HG02938 (cell line): ENCODE data around the gene PCNX1.

Source experiments
- ATAC-seq: cut with Tn5 transposase; IDR thresholded peaks from one replicate; pipeline ENCODE4 v1.9.1; 2021; ENCODE audit warnings: mild to moderate bottlenecking, moderate library complexity; ENCODE audit not compliant: unreplicated experiment

Gene PCNX1

GRCh38 chr14:70888681-70889175, 18.5 kb upstream of the PCNX1 start:
- ATAC-seq, result no peak

DNA sequence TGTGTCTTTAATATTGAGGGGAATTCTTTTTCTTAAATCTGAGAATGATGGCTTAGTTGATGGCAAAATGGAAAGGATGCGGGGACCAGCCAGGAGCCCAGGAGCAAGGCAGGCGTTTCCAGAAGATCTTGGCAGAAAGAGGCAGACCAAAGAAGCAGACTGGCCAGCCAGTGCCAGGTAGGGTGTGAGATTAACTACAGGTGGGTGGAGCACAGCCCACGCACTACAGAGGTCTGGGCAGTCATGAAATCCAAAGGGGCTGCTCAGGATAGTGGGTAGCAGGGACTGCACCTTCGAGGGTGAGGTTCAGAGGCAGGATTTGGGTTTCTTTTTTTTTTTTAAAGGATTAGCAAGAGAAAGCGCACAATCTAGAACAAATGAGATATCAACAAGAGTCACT, 17.7 kb upstream of the PCNX1 start:
- no peak for ATAC-seq

DNA sequence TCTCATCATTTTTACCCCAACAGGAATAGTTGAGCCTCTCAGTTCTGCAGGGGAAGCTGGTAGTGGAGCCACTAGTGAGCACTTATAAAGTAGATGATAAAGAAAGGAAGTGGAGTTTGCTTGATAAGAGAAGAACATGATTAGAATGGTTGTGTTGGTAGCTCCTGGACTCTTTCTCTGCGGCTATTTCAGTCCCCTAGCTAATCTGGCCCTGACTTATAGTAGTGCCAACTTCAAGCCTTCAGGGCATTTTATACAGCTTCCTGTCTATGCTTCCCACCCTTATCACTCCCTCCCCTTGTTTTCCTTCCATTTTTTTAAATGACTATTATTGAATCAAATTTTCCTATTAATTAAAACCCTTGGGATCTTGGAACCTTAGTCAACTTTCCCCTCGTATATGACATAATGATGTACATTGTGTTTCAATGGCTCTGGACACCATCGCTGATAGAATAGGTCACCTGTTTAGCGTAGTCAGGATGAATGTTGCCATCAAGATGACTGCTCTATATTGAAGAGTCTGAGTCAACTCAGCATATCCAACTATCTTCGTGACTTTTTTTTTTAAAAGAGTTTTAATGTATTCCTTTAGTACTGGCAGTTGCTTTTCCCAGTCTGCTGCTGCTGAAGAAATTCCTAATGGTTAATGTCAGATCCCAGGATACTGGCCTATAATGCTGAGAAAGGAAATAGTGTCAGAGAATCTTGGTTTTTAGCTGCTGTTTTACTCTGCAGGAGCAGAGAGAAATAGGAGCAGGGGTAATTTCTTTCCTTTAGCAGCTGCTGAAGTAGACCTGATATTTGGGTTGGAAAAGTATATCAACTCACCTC, 16.2 kb upstream of the PCNX1 start:
- ATAC-seq, result no peak

DNA sequence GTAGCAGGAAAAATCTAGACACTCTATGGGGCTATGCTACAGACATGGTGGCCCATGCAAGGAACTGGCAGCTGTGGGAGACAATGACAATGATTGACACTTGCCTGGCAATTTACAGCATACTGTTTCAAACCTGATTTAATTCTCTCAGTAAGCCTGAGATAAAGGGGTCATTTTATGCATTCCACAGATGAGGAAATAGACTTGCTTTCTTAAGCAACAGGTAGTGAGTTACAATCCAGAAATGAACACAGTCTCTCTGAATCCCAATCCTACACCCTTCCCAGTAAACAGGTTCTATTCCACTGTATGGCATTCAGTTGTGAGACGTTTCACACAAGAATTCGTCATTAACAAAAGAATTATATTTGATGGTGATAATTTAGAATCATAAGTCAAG, 15.5 kb upstream of the PCNX1 start:
- no peak for ATAC-seq

- ATAC-seq, result no peak
Measured at GRCh38 chr14:70893062-70893845, 14.0 kb upstream of the PCNX1 start.

- no peak for ATAC-seq
Measured at GRCh38 chr14:70893858-70894291, 13.4 kb upstream of the PCNX1 start.

GRCh38 chr14:70894868-70895267, 12.4 kb upstream of the PCNX1 start:
- ATAC-seq, result no peak

DNA sequence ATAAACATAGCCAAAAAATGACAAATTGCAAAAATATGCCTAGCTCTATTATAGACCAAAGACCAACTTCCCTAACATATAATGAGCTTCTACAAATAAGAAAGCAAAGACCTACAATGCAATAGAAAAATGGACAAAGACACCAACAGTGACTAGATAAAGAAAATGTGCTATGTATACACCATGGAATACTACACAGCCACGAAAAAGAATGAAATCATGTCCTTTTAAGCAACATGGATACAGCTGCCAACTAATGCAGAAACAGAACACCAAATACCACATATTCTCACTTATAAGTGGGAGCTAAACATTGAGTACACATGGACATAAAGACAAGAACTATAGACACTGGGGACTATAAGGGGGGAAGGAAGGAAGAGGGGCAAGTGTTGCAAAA, 10.9 kb upstream of the PCNX1 start:
- no peak for ATAC-seq

DNA sequence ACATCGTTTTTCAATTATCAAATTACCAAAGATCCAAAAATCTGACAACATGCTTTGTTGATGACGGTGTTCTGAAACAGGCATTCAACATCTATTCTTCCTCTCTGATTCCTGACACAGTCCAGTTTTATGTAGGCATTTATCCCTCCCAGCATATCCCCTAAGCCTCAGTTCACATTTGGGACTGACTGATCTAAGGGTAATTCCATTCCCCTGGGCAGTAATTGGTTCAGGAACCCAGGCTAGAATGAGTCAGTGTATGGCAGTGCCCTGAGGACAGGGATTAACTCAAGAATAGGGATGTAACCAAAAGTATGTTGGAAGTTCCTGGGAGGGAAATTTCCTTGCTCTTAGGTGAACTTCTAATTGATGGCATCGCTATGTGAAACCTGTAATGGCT, 10.3 kb upstream of the PCNX1 start:
- no peak for ATAC-seq

DNA sequence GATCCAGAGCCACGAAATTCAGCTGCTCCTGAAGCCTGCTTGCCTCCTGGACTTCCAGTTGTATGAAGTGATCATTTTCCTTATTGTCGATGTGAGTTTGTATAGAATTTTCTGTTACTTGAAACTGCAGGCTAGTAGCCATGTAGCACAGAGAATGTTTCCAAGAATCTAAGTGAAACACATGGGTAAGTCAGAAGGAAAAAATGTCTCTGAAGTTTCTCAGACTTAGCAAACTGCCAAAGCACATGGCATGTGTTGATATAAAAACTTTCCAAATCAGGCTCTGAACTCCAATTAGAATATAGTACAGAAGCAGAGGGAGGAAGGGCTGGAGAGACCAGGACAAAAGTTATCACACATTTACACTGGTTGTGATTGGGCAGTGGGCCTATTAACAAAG, 9.8 kb upstream of the PCNX1 start:
- ATAC-seq, result no peak

DNA sequence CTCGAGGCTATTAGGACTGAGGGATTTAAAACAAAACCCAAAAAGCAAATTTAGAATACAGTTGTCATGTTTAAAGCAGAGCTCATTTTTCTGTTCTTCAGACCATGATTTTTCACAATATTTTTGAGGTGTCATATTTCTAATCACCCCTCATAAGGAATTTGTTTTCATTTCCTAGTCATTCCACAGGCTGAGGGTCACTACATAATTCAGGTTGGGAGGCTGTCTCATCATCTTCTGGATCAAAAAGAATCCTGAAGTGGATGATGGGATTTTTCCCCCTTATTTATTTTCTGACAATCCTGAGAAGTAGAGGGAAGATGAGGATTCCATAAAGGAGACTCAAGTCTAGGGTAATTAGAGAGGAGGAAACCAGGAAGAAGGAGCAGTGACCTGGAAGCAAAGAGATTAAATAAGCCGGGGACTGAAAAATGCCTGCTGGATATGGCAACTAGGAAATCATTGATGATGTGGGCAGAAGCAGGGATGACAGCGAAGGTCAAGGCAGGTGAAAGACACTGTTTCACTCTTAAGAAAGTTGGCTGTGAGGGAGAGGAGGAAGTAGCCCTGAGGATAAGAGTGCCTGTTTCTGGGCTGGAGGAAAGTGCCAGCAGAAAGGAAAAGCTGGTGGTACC, 9.0 kb upstream of the PCNX1 start:
- ATAC-seq, result no peak

DNA sequence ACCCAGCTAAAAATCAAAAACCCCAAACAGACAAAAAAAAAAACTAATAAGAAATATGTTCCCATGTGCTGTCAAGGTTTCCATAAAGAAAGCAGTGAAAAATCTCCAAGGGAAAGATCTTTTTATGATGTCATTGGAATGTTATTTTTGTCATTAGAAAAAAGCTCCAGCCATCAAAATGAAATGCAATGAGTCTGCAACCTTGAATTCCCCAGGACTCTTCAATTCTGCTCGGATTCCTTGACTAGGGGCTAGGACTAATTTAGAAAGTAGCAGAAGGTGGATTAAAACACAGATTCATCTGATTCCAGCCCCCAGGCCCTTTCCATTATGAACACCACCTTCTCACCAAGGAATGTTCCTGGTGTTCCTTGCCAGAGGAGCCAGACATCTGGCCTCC, 6.0 kb upstream of the PCNX1 start:
- ATAC-seq, result no peak

DNA sequence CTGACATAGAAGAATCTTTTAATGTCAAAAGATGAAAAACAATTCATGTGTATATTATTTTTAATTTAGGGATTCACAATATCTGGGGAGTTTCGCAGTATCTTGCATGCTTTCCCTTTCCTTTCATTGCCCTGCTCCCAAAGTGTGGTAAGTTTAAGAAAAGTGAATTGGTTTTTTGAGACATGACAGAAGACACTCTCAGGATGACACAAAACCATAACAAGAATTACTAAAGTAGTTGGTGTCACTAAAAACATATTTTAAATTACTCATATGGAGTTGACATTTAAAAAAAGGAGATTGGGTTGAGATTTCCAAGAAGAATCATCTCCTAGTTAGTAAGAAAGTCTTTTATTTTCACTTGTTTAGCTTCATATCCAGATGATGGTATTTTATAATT, 5.1 kb upstream of the PCNX1 start:
- no peak for ATAC-seq

DNA sequence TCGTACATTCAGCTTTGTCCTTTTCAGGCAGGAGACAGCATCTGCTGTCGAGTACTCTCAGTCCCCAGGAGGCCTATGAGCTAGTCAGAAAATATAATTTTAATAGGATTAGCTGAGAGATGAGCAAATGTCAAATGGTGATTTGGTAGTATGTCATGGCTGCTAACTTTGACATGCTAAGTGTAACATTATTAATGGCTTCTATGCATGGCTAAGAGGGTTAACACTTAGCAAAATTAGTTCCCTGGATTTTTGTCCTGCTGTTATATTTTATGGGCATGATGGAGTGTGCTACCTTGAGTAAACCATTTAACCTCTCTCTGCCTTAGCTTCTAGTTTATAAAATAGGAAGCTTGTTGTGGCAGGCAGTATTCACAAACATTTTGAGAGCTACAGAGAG, 2.9 kb upstream of the PCNX1 start:
- no peak for ATAC-seq

- no peak for ATAC-seq
Measured at GRCh38 chr14:70905301-70905700, 2.0 kb upstream of the PCNX1 start.

- ATAC-seq, result no peak
Measured at GRCh38 chr14:70906793-70907175, 475 bp upstream of the PCNX1 start.

GRCh38 chr14:70907996-70908934, 1.0 kb downstream of the PCNX1 start:
- peak; percentile 15 for ATAC-seq

GRCh38 chr14:70908935-70909641, 1.8 kb downstream of the PCNX1 start:
- no peak for ATAC-seq

GRCh38 chr14:70909733-70910614, 2.7 kb downstream of the PCNX1 start:
- ATAC-seq, result no peak
